ENCODE data around the gene JMJD7.

DNA sequence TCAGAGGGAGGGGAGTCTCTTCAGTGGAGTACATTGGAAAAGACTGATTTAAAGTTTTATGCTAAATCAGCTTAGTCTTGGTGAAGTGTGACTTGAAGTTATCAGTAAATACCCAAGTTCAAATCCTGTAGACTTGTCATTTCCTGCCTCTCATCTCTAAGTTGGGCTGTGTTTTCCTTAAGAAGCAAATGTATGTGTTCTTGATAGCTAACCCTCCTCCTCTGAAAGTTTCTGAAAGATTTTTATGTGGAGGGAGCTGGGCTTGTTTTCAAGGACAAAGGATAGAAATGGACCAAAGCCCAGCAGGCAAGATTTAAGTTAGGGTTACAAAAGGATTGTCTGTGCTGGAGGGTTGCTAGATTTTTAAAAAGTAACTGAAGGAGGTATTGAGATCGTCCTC is 49.4 kb upstream of the JMJD7 start:
- TF ChIP-seq POLR2A (IDR thresholded peaks at IDR 0.05) (no peak), CTCF (IDR thresholded peaks at IDR 0.05) (no peak)
